Thymus (tissue), 11 donors: ENCODE measurements around the gene UPK1B. TPM values are rescaled to one million over a fixed set of nuclear protein-coding genes. Genes with fewer than 3 reads are reported as not detected.
"Not testable (repeated sequence)": the region's sequence is repeated elsewhere in the genome, so short reads cannot be mapped to it uniquely, and the experiment has no call there.

ENCODE experiments used
- DNase-seq, 9 donors: peaks; one replicate each; pipeline ENCODE4 v3.0.0-alpha.2; 2013; ENCODE audit warnings: low spot score in 9 of 9, low read depth in 6 of 9, missing footprints in 1 of 9
- H3K27ac ChIP-seq, 2 donors: one replicate each; pipeline ENCODE4 v1.5.1; 2013; ENCODE audit warnings: control low read depth in 1 of 2, low read depth in 1 of 2, low read length in 1 of 2, mild to moderate bottlenecking in 1 of 2, moderate library complexity in 1 of 2
- H3K27me3 ChIP-seq, 2 donors: one replicate each; pipeline ENCODE4 v1.5.1; 2013; ENCODE audit warnings: low read length in 1 of 2; ENCODE audit not compliant: control insufficient read depth in 2 of 2, insufficient read depth in 1 of 2
- H3K36me3 ChIP-seq, 2 donors: one replicate each; pipeline ENCODE4 v1.5.1; 2013; ENCODE audit warnings: low read length in 1 of 2, mild to moderate bottlenecking in 1 of 2, moderate library complexity in 1 of 2; ENCODE audit not compliant: control insufficient read depth in 2 of 2, insufficient read depth in 2 of 2
- H3K4me1 ChIP-seq, 2 donors: one replicate each; pipeline ENCODE4 v1.5.1; 2013; ENCODE audit warnings: low read length in 2 of 2; ENCODE audit not compliant: control insufficient read depth in 2 of 2, insufficient read depth in 2 of 2
- H3K4me3 ChIP-seq, 2 donors: one replicate each; pipeline ENCODE4 v1.5.1; 2013; ENCODE audit warnings: low read length in 2 of 2, control low read depth in 1 of 2, mild to moderate bottlenecking in 1 of 2
- H3K9me3 ChIP-seq, 2 donors: one replicate each; pipeline ENCODE4 v1.5.1; 2013; ENCODE audit warnings: low read length in 1 of 2, mild to moderate bottlenecking in 1 of 2; ENCODE audit not compliant: control insufficient read depth in 2 of 2, insufficient read depth in 1 of 2
- WGBS: extraction: QIAGEN DNeasy Blood & Tissue Kit; methylation state at CpG from one replicate; pipeline ENCODE4 v1.1.7; 2013; 5-methylcytosine and 5-hydroxymethylcytosine counted together
- polyA plus RNA-seq: library from polyadenylated mRNA; stranded (reverse); fragments of 200-250 nt; gene quantifications from one replicate; pipeline ENCODE4 v1.2.3, GENCODE V29; 2013
- total RNA-seq: library from RNA; stranded (reverse); fragments of 120-200 nt; gene quantifications from one replicate; pipeline ENCODE4 v1.2.4, GENCODE V29; 2013
- donor health status: healthy.

UPK1B gene
- total and polyA plus RNA-seq, 2 donors: 0.52 to 8.6 TPM

- not testable (repeated sequence) for DNase-seq, H3K27ac ChIP-seq, H3K27me3 ChIP-seq, H3K4me1 ChIP-seq, H3K9me3 ChIP-seq, H3K4me3 ChIP-seq, H3K36me3 ChIP-seq
- WGBS: 97% methylated on average over 9 of the region's 9 CpGs
These were observed 8.7 kb upstream of the UPK1B start for GRCh38 chr3:119164745-119165144.

- DNase-seq: no peak
- Histone ChIP-seq H3K4me1 (no peaks in the 10 kb centered on the region), H3K9me3 (no peaks in the 10 kb centered on the region), H3K4me3 (no peak overlapping the region), H3K27ac (no peak overlapping the region), H3K27me3 (peaks cover 0 to 20% of the 10 kb centered on the region in 2 donors), H3K36me3 (no peaks in the 10 kb centered on the region)
- 96% methylated on average over 3 of the region's 3 CpGs for WGBS
These were observed 2.6 kb upstream of the UPK1B start for GRCh38 chr3:119170821-119171220.

- Histone ChIP-seq H3K4me1 (no peaks in the 10 kb centered on the region), H3K27ac (no peak overlapping the region), H3K36me3 (no peaks in the 10 kb centered on the region), H3K27me3 (peaks cover 0 to 20% of the 10 kb centered on the region in 2 donors), H3K9me3 (no peaks in the 10 kb centered on the region), H3K4me3 (no peak overlapping the region)
- no peak for DNase-seq
- 90% methylated on average over 10 of the region's 10 CpGs for WGBS
These were observed 2.7 kb downstream of the UPK1B start for GRCh38 chr3:119175872-119176756.

- H3K36me3 ChIP-seq: no peaks in the 10 kb centered on the region
- H3K27ac ChIP-seq: no peak overlapping the region
- H3K27me3 ChIP-seq: peaks cover 0 to 19% of the 10 kb centered on the region in 2 donors
- DNase-seq: no peak
- no peaks in the 10 kb centered on the region for H3K4me1 ChIP-seq
- no peak overlapping the region for H3K4me3 ChIP-seq
- 80% methylated on average over 4 of the region's 4 CpGs for WGBS
- no peaks in the 10 kb centered on the region for H3K9me3 ChIP-seq
These were observed 3.4 kb downstream of the UPK1B start for GRCh38 chr3:119176778-119177177.

- no peak overlapping the region for H3K4me3 ChIP-seq
- peaks cover 0 to 17% of the 10 kb centered on the region in 2 donors for H3K27me3 ChIP-seq
- no peaks in the 10 kb centered on the region for H3K36me3 ChIP-seq
- H3K9me3 ChIP-seq: no peaks in the 10 kb centered on the region
- no peak for DNase-seq
- 90% methylated on average over 4 of the region's 4 CpGs for WGBS
- H3K27ac ChIP-seq: no peak overlapping the region
- H3K4me1 ChIP-seq: no peaks in the 10 kb centered on the region
These were observed 3.9 kb downstream of the UPK1B start for GRCh38 chr3:119177321-119177720.

GRCh38 chr3:119181765-119182164, 8.4 kb downstream of the UPK1B start:
- Histone ChIP-seq H3K36me3 (no peaks in the 10 kb centered on the region), H3K4me1 (no peaks in the 10 kb centered on the region), H3K27me3 (no peaks in the 10 kb centered on the region), H3K9me3 (no peaks in the 10 kb centered on the region), H3K4me3 (no peak overlapping the region), H3K27ac (no peak overlapping the region)
- no peak for DNase-seq
- WGBS: 90% methylated on average over 3 of the region's 3 CpGs

GRCh38 chr3:119184111-119184510, 10.7 kb downstream of the UPK1B start:
- Histone ChIP-seq H3K4me1 (no peaks in the 10 kb centered on the region), H3K4me3 (no peak overlapping the region), H3K27me3 (no peaks in the 10 kb centered on the region), H3K36me3 (no peaks in the 10 kb centered on the region), H3K27ac (no peak overlapping the region), H3K9me3 (no peaks in the 10 kb centered on the region)
- 93% methylated on average over 9 of the region's 9 CpGs for WGBS
- no peak for DNase-seq

- no peak for DNase-seq
These were observed 11.6 kb downstream of the UPK1B start for GRCh38 chr3:119184796-119185570.

GRCh38 chr3:119187266-119187665, 13.9 kb downstream of the UPK1B start:
- no peak for DNase-seq
- Histone ChIP-seq H3K27ac (no peak overlapping the region), H3K27me3 (no peaks in the 10 kb centered on the region), H3K4me3 (no peak overlapping the region), H3K9me3 (no peaks in the 10 kb centered on the region), H3K36me3 (no peaks in the 10 kb centered on the region), H3K4me1 (no peaks in the 10 kb centered on the region)

More at GRCh38 chr3:119184796-119185570, 11.6 kb downstream of the UPK1B start:
- Histone ChIP-seq H3K9me3 (no peaks in the 10 kb centered on the region), H3K36me3 (no peaks in the 10 kb centered on the region), H3K27me3 (no peaks in the 10 kb centered on the region), H3K27ac (no peak overlapping the region), H3K4me1 (no peaks in the 10 kb centered on the region), H3K4me3 (no peak overlapping the region)
- 97% methylated on average over 7 of the region's 7 CpGs for WGBS
